CD4-positive, CD25-positive, alpha-beta regulatory T cell (primary cell): ENCODE results near the gene TRA2B. TPM values are rescaled to one million over a fixed set of nuclear protein-coding genes. Genes with fewer than 3 reads are reported as not detected.
"Not testable (repeated sequence)": the region's sequence is repeated elsewhere in the genome, so short reads cannot be mapped to it uniquely, and the experiment has no call there.

Experiments
- ATAC-seq, 2 donors: fragments of 150-1000 bp; cut with Tn5 transposase; one replicate each; pipeline ENCODE4 v1.10.0; 2021; ENCODE audit warnings: low read depth in 2 of 2, moderate number of reproducible peaks in 2 of 2, moderate library complexity in 1 of 2
- DNase-seq, 3 donors: peaks; one replicate each; pipeline versions ENCODE4 v3.0.0 to v3.0.0-alpha.2; 2012 to 2022; ENCODE audit warnings: mixed read lengths in 1 of 3
- H3K27ac ChIP-seq: one replicate; pipeline ENCODE4 v1.7.0; 2013; ENCODE audit warnings: mild to moderate bottlenecking, low read length; ENCODE audit not compliant: insufficient read depth, poor library complexity, severe bottlenecking
- H3K27me3 ChIP-seq: one replicate; pipeline ENCODE4 v1.7.0; 2013; ENCODE audit warnings: low read length; ENCODE audit not compliant: control insufficient read depth, insufficient read depth
- H3K36me3 ChIP-seq: one replicate; pipeline ENCODE4 v1.7.0; 2013; ENCODE audit warnings: mild to moderate bottlenecking, low read length, moderate library complexity; ENCODE audit not compliant: control insufficient read depth, insufficient read depth
- H3K4me1 ChIP-seq: 2 replicates; pipeline ENCODE4 v1.7.0; 2013; ENCODE audit warnings: mild to moderate bottlenecking, low read length; ENCODE audit not compliant: insufficient read depth, control insufficient read depth, poor library complexity, severe bottlenecking
- H3K4me3 ChIP-seq: one replicate; pipeline ENCODE4 v1.7.0; 2013; ENCODE audit warnings: low read depth, mild to moderate bottlenecking, low read length, moderate library complexity
- H3K9me3 ChIP-seq, 2 experiments: 1 replicate in 1 of 2; 2 replicates in 1 of 2; pipeline ENCODE4 v1.7.0; 2013; ENCODE audit warnings: low read length in 2 of 2, mild to moderate bottlenecking in 1 of 2, moderate library complexity in 1 of 2; ENCODE audit not compliant: control insufficient read depth in 2 of 2
- H3K27ac Mint-ChIP-seq, 3 donors: one replicate each; pipeline ENCODE4 v1.8.0; 2020 to 2022; ENCODE audit warnings: mild to moderate bottlenecking in 3 of 3, mixed read lengths in 3 of 3, moderate library complexity in 2 of 3
- H3K27me3 Mint-ChIP-seq: one replicate; pipeline ENCODE4 v1.8.0; 2022; ENCODE audit warnings: mild to moderate bottlenecking, mixed read lengths
- H3K36me3 Mint-ChIP-seq: one replicate; pipeline ENCODE4 v1.8.0; 2020; ENCODE audit warnings: mixed read lengths
- H3K4me1 Mint-ChIP-seq, 4 donors: one replicate each; pipeline ENCODE4 v1.8.0; 2020 to 2022; ENCODE audit warnings: mixed read lengths in 4 of 4, mild to moderate bottlenecking in 1 of 4
- H3K4me3 Mint-ChIP-seq, 4 donors: one replicate each; pipeline ENCODE4 v1.8.0; 2020 to 2022; ENCODE audit warnings: mild to moderate bottlenecking in 4 of 4, mixed read lengths in 4 of 4, moderate library complexity in 3 of 4
- H3K9me3 Mint-ChIP-seq, 7 donors: one replicate each; pipeline ENCODE4 v1.8.0; 2020 to 2022; ENCODE audit warnings: mixed read lengths in 7 of 7, mild to moderate bottlenecking in 3 of 7, moderate library complexity in 2 of 7
- polyA plus RNA-seq, 4 donors: library from polyadenylated mRNA; unstranded; fragments of 300-500 nt; fragmentation: Illumina TruSeq; gene quantifications; one replicate each; pipeline ENCODE4 v1.2.3, GENCODE V29; 2021
- total RNA-seq: library from RNA; stranded (reverse); gene quantifications from one replicate; pipeline ENCODE4 v1.2.3, GENCODE V29; 2022

The TRA2B gene
- total and polyA plus RNA-seq, 5 donors from 2014 or later: 187 to 631 (median 218) TPM

GRCh38 chr3:185912512-185912911 is 25.3 kb downstream of the TRA2B start:
- Mint-ChIP-seq H3K27ac (peak overlapping the region in 1 of 3 donors; percentile 26), H3K4me1 (peaks cover 8 to 16% (median 12%) of the 10 kb centered on the region in 4 donors), H3K9me3 (peaks cover 0 to 1% (median 0%) of the 10 kb centered on the region in 7 donors), H3K4me3 (peak overlapping the region in 1 of 4 donors; percentile 90), H3K36me3 (peaks cover 32% of the 10 kb centered on the region), H3K27me3 (peaks cover 6% of the 10 kb centered on the region)
- Histone ChIP-seq H3K36me3 (peaks cover 38% of the 10 kb centered on the region), H3K27ac (no peak overlapping the region), H3K4me3 (no peak overlapping the region), H3K27me3 (no peaks in the 10 kb centered on the region), H3K9me3 (no peaks in the 10 kb centered on the region), H3K4me1 (no peaks in the 10 kb centered on the region)
- DNase-seq (no peak), ATAC-seq (no peak)

- H3K9me3 Mint-ChIP-seq, H3K4me1 ChIP-seq, H3K9me3 ChIP-seq, ATAC-seq, H3K27me3 ChIP-seq, H3K4me3 ChIP-seq, DNase-seq, H3K4me3 Mint-ChIP-seq, H3K27ac ChIP-seq: not testable (repeated sequence)
- Mint-ChIP-seq H3K4me1 (peaks cover 6 to 15% (median 8%) of the 10 kb centered on the region in 4 donors), H3K27ac (peak overlapping the region; percentile 54 to 63 (median 59)), H3K36me3 (peaks cover 18% of the 10 kb centered on the region), H3K27me3 (peaks cover 11% of the 10 kb centered on the region)
- H3K36me3 ChIP-seq: peaks cover 24% of the 10 kb centered on the region
Measured at GRCh38 chr3:185911076-185911448, 26.8 kb downstream of the TRA2B start.

DNA sequence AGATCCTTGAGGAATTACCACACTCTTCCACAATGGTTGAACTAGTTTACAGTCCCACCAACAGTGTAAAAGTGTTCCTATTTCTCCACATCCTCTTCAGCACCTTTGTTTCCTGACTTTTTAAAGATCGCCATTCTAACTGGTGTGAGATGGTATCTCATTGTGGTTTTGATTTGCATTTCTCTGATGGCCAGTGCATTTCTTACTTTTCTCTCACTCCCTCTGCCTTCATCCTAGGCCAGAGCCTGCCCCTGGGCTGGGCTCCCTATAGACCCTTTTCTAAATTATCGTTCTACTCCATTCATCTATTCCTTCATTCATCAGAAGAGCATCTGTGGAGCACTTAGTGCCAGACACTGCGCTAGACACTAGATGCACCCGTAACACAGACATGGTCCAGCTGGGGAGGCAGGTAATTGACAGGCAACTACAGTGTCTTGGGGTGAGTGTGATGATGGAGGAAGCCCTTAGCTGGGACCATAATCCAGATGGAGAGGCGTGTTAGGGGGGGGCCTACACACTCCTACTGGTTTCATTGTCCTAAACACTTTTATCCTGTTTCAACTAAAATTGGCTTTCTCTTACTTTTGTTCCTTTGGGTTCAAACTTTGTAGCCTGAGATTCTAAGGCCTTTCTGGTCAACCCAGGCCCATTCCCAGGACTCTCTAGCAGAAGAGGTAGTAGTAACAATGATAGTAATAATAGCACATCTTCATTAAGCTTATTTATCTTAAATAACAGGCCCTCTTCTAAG is 27.3 kb downstream of the TRA2B start:
- not testable (repeated sequence) for H3K9me3 ChIP-seq, H3K4me1 ChIP-seq, DNase-seq, H3K27ac ChIP-seq, H3K27me3 ChIP-seq, H3K4me3 ChIP-seq, H3K9me3 Mint-ChIP-seq, ATAC-seq
- peak overlapping the region in 2 of 4 donors; percentile 2 to 36 for H3K4me3 Mint-ChIP-seq
- H3K36me3 Mint-ChIP-seq: peaks cover 13% of the 10 kb centered on the region
- peak overlapping the region; percentile 16 to 63 (median 54) for H3K27ac Mint-ChIP-seq
- peaks cover 6 to 15% (median 8%) of the 10 kb centered on the region in 4 donors for H3K4me1 Mint-ChIP-seq
- H3K27me3 Mint-ChIP-seq: peaks cover 11% of the 10 kb centered on the region
- H3K36me3 ChIP-seq: peaks cover 18% of the 10 kb centered on the region

DNA sequence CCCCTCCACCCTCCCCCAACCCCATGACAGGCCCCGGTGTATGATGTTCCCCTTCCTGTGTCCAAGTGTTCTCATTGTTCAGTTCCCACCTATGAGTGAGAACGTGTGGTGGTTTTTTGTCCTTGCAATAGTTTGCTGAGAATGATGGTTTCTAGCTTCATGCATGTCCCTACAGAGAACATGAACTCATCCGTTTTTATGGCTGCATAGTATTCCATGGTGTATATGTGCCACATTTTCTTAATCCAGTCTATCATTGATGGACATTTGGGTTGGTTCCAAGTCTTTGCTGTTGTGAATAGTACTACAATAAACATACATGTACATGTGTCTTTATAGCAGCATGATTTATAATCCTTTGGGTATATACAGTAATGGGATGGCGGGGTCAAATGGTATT is 27.9 kb downstream of the TRA2B start:
- not testable (repeated sequence) for ATAC-seq
- peak overlapping the region in 1 of 3 donors; percentile 54 for H3K27ac Mint-ChIP-seq

DNA sequence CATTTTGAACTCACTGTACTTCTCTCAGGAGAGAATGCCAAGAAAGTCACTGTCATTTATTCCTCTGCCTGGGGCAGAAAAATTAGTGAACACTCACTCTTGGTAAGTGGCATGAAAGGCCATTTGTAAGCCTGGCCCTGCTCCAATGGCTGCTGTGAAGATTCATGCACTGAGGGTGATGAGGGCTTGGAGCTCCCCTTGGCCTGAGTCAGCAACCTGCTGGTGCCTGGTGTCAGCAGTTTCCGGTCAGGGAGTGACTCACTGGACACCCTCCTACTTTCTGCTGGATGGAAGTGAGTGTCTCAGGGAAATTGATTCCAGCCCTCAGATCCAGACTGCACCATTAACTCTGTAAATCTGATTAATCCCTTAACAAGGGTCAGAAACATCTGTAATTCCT is 37.6 kb downstream of the TRA2B start:
- Mint-ChIP-seq H3K27ac (peak overlapping the region in 1 of 3 donors; percentile 52), H3K27me3 (peaks cover 19% of the 10 kb centered on the region), H3K36me3 (no peaks in the 10 kb centered on the region), H3K4me1 (no peaks in the 10 kb centered on the region), H3K9me3 (peaks cover 0 to 11% (median 2%) of the 10 kb centered on the region in 7 donors), H3K4me3 (no peak overlapping the region)
- no peak overlapping the region for H3K4me3 ChIP-seq
- DNase-seq (no peak), ATAC-seq (no peak)
- H3K27me3 ChIP-seq: no peaks in the 10 kb centered on the region
- no peak overlapping the region for H3K27ac ChIP-seq
- H3K36me3 ChIP-seq: no peaks in the 10 kb centered on the region
- no peaks in the 10 kb centered on the region for H3K4me1 ChIP-seq
- peaks cover 0 to 3% of the 10 kb centered on the region in 2 experiments for H3K9me3 ChIP-seq

More for the DNA sequence above, 27.9 kb downstream of the TRA2B start:
- peaks cover 4 to 13% (median 8%) of the 10 kb centered on the region in 4 donors for H3K4me1 Mint-ChIP-seq
- H3K9me3 ChIP-seq, H3K4me1 ChIP-seq, H3K4me3 ChIP-seq, H3K9me3 Mint-ChIP-seq, H3K4me3 Mint-ChIP-seq, H3K27ac ChIP-seq, DNase-seq, H3K27me3 ChIP-seq: not testable (repeated sequence)
- H3K27me3 Mint-ChIP-seq: peaks cover 11% of the 10 kb centered on the region
- peaks cover 16% of the 10 kb centered on the region for H3K36me3 ChIP-seq
- peaks cover 10% of the 10 kb centered on the region for H3K36me3 Mint-ChIP-seq

GRCh38 chr3:185896636-185897035 is 41.2 kb downstream of the TRA2B start:
- no peak overlapping the region for H3K4me3 Mint-ChIP-seq
- peaks cover 2% of the 10 kb centered on the region for H3K27me3 ChIP-seq
- no peak for ATAC-seq
- peaks cover 0 to 3% of the 10 kb centered on the region in 2 experiments for H3K9me3 ChIP-seq
- peaks cover 30% of the 10 kb centered on the region for H3K27me3 Mint-ChIP-seq
- no peaks in the 10 kb centered on the region for H3K4me1 Mint-ChIP-seq
- no peak for DNase-seq
- no peaks in the 10 kb centered on the region for H3K4me1 ChIP-seq
- no peak overlapping the region for H3K4me3 ChIP-seq
- H3K36me3 ChIP-seq: no peaks in the 10 kb centered on the region
- H3K27ac Mint-ChIP-seq: no peak overlapping the region
- no peaks in the 10 kb centered on the region for H3K36me3 Mint-ChIP-seq
- peaks cover 0 to 11% (median 0%) of the 10 kb centered on the region in 7 donors for H3K9me3 Mint-ChIP-seq
- H3K27ac ChIP-seq: no peak overlapping the region

- no peak overlapping the region for H3K4me3 ChIP-seq
- no peaks in the 10 kb centered on the region for H3K36me3 Mint-ChIP-seq
- no peaks in the 10 kb centered on the region for H3K9me3 ChIP-seq
- H3K27ac ChIP-seq: no peak overlapping the region
- H3K36me3 ChIP-seq: no peaks in the 10 kb centered on the region
- H3K27me3 Mint-ChIP-seq: peaks cover 24% of the 10 kb centered on the region
- H3K27me3 ChIP-seq: no peaks in the 10 kb centered on the region
- no peak overlapping the region for H3K4me3 Mint-ChIP-seq
- DNase-seq: no peak
- H3K4me1 ChIP-seq: no peaks in the 10 kb centered on the region
- ATAC-seq: no peak
- peaks cover 0 to 4% (median 0%) of the 10 kb centered on the region in 7 donors for H3K9me3 Mint-ChIP-seq
- H3K4me1 Mint-ChIP-seq: no peaks in the 10 kb centered on the region
- no peak overlapping the region for H3K27ac Mint-ChIP-seq
Measured at GRCh38 chr3:185887066-185887465, 50.7 kb downstream of the TRA2B start.

- ATAC-seq: no peak
- H3K36me3 ChIP-seq: no peaks in the 10 kb centered on the region
- no peaks in the 10 kb centered on the region for H3K36me3 Mint-ChIP-seq
Measured at GRCh38 chr3:185884641-185885040, 53.2 kb downstream of the TRA2B start.

More at GRCh38 chr3:185884641-185885040, 53.2 kb downstream of the TRA2B start:
- Mint-ChIP-seq H3K27me3 (peaks cover 23% of the 10 kb centered on the region), H3K27ac (no peak overlapping the region), H3K4me1 (no peaks in the 10 kb centered on the region), H3K4me3 (no peak overlapping the region), H3K9me3 (peaks cover 0 to 1% (median 0%) of the 10 kb centered on the region in 7 donors)
- Histone ChIP-seq H3K4me1 (no peaks in the 10 kb centered on the region), H3K9me3 (no peaks in the 10 kb centered on the region), H3K4me3 (no peak overlapping the region), H3K27me3 (peaks cover 2% of the 10 kb centered on the region), H3K27ac (no peak overlapping the region)
- DNase-seq: no peak
